Measurements from ENCODE around the gene NRXN3.
"Not testable (repeated sequence)": the region's sequence is repeated elsewhere in the genome, so short reads cannot be mapped to it uniquely, and the experiment has no call there.

The NRXN3 gene

DNA sequence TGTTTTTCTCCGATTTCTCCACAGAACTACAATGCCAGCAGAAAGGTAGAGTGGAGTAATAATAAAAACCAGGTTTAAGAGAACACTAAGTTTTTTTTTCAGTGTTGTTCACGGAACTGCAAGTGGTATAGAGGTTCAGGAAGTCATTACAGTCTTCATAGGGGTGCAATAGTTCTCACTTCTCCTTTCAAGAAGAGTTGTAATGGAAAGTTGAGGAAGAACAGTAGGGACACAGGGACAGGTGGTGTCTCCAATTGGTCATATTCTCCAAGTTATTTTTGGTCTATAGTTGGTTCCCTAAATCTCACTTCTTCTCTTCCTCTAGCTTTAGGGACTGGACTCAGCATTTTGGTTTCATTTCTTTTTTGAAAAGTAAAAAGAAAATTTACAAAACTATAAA is 894.0 kb downstream of the NRXN3 start:
- Histone ChIP-seq H3K27ac (no peak overlapping the region), H3K4me3 (no peak overlapping the region)

DNA sequence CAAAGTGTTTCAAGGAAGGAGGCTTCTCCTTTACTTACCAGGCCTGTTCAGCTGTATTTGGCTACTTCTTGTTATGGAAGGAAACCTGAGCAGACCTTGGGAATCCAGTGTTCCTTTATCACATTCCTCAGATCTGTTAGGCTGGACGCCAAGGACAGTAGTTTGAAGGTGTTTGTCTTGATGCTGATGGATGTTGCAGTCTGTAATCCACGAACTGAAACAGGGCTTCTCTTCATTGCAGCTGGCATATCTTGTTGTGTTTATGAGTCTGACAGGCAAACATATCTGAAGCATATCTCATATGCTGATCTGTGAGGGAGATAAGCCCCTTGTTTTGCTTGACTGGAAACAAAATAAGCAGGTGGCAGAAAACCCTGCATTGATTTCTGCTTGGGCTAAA is 904.3 kb downstream of the NRXN3 start:
- Histone ChIP-seq H3K4me3 (no peak overlapping the region), H3K27ac (no peak overlapping the region)

- H3K27ac ChIP-seq = peak overlapping the region in 2 of 21 experiments; percentile 14 to 75
- H3K4me3 ChIP-seq = no peak overlapping the region
Measured at GRCh38 chr14:79076428-79076827, 906.3 kb downstream of the NRXN3 start.

- H3K4me3 ChIP-seq = no peak overlapping the region
- H3K27ac ChIP-seq = no peak overlapping the region
Measured at GRCh38 chr14:79077096-79077495, 906.9 kb downstream of the NRXN3 start.

DNA sequence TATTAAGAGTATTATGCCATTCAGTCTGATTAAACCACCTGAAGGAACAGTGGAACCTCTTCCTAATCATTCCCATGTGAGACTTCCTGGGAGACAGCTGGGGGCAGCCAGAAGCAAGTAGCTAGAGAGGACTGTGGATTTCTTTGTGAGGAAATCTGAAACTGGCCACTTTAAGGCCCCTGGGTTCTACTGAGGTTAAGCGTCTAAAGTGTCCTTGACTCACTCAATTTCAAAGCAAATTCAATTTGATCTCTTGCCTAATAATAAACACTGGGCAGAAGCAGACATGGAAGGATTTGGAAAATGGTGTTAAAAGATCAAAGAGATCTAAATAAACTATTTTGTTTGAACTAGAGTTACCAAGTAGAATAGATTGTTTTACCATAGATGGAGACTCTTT is 909.9 kb downstream of the NRXN3 start:
- H3K27ac ChIP-seq = no peak overlapping the region
- H3K4me3 ChIP-seq = no peak overlapping the region

DNA sequence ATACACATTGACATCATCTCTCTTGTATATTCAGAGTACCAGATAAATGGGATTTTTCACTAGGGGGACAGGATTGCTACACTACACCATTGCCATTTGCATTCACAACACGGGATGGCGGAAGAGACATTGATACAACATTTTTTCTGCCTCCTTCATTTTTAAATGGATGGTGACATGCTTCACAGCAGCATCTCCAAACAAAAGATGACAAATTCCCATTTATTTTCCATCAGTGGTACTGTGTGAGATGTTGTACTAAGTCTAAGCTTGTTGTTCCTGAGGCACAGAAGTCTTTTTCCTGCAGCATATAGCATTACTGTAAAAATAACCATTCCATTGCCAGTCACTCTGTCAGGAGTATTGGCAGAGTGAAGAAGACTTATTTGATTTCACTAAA is 912.7 kb downstream of the NRXN3 start:
- no peak overlapping the region for H3K27ac ChIP-seq
- H3K4me3 ChIP-seq = no peak overlapping the region

- no peak overlapping the region for H3K27ac ChIP-seq
Measured at GRCh38 chr14:79083356-79083755, 913.2 kb downstream of the NRXN3 start.

DNA sequence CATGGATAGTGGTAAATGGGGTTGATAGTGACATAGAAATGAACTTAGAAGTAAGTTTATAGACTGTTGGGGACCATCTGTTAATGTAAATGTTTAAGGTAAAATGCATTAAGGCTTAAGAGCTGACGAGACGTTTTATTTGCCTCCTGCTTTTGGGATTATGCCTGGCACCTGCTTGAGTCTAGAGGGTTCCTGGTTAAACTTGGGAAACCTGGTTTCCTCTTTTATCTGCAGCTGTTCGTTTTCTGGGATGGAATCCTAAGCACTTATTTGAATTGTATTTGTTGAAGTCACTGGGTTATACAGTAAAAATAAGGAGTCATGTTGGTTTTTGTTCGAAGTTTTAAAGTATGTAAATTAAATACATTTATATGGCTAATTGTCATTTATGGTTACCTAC is 914.7 kb downstream of the NRXN3 start:
- H3K4me3 ChIP-seq = no peak overlapping the region
- no peak overlapping the region for H3K27ac ChIP-seq

More at GRCh38 chr14:79083356-79083755, 913.2 kb downstream of the NRXN3 start:
- no peak overlapping the region for H3K4me3 ChIP-seq

DNA sequence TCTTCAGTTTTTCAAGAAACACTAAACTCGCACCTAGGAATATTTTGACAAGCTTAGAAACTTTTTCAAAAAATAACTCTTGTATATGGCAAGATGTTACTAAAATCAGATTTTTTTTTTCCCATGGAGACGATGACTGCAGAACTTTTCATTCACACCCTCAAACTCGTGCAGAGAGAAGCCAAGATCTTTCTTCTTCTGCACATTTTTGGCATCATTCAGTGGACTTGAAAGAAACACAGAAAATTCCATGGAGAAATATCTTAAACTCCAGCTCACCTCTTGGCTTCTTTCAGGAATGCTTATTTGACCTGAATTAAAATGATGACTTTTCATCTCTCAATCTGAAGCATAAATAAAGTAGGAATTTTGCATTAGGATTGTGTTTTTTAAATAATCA is 919.4 kb downstream of the NRXN3 start:
- no peak overlapping the region for H3K4me3 ChIP-seq
- no peak overlapping the region for H3K27ac ChIP-seq

DNA sequence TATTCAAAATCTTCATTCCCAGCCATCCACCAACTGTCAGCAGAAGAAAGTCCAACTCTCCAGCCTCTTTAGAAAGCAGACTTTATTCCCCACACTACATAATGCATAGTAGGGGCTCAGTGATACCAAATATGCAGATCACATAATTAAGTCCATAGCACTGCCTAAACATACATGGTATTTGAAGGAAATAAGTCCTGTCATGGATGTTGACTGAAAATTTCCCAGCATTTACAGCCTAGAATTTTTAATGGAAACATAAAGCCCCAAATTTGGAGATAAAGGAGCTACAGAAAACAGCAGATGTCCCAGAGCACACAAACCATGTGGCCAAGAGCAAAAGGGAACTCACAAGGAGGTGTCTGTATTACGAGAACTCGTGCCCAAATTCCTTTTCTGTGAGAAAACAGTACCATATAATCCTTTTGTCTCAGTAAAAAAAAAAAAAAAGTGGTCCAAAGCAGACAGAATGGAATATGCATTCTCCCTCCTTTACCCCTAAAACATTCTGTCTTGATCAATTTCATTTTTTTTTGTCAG is 920.5 kb downstream of the NRXN3 start:
- Histone ChIP-seq H3K4me3 (no peak overlapping the region), H3K27ac (no peak overlapping the region)

- Histone ChIP-seq H3K27ac (no peak overlapping the region), H3K4me3 (no peak overlapping the region)
Measured at GRCh38 chr14:79091381-79091963, 921.3 kb downstream of the NRXN3 start.

DNA sequence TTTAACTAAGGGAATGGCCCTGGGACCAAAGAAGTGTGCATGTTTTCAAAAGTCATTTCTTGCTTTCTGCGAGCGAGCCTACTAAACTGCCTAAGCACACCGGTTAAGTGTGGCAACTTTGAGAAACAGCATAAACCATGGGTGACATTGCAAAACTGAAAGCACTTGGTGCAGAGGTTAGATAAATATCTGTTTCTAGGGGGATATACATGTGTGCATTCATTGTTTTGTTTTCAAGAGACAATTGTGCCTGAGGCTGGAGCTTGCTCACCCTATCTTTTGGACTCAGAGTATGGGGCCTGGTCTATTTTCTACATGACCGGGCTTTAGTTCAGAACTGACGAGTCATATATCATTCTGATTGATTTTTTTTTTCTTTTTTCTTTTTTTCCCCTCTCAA is 923.4 kb downstream of the NRXN3 start:
- no peak overlapping the region for H3K4me3 ChIP-seq

DNA sequence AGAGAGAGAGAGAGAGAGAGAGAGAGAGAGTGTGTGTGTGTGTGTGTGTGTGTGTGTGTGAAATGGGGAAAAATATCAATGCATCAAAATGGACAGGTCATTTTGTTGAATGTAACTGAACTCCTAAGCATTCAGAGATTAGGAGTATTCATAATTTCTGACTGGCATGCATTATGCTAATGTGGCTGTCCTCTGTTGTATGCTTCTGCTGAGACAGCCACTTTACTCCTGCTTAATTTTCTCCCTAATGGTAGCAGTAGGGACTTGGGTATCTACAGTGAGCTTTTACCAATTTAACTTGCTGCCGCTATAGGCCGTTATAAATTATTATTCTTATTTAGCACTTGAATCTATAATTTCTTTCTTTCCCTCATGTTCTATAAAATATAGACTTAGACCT is 924.8 kb downstream of the NRXN3 start:
- Histone ChIP-seq H3K4me3 (no peak overlapping the region), H3K27ac (no peak overlapping the region)

More for the DNA sequence above, 923.4 kb downstream of the NRXN3 start:
- H3K27ac ChIP-seq = no peak overlapping the region

- no peak overlapping the region for H3K27ac ChIP-seq
- no peak overlapping the region for H3K4me3 ChIP-seq
Measured at GRCh38 chr14:79096811-79097210, 926.6 kb downstream of the NRXN3 start.

- H3K4me3 ChIP-seq = no peak overlapping the region
Measured at GRCh38 chr14:79098324-79098723, 928.2 kb downstream of the NRXN3 start.

DNA sequence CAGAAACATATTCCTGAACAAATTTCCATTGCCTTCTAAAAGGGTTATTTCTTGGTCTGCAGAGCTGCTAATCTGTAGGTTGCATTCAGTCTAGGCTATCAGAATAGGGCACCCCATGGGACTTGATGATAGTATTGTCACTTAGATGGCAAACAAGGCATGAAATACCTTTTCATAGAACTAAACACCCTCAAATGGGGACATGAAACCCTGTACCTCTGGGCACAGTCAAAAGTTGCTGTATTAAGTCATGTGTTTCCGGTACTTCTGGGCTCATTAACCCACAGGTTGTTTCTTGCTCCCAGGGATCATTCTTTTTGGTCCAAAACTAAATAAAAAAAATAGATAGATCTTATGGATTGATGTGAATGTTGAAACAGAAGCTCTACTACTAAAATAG is 930.4 kb downstream of the NRXN3 start:
- H3K4me3 ChIP-seq = no peak overlapping the region
- H3K27ac ChIP-seq = no peak overlapping the region

More at GRCh38 chr14:79098324-79098723, 928.2 kb downstream of the NRXN3 start:
- H3K27ac ChIP-seq = no peak overlapping the region

DNA sequence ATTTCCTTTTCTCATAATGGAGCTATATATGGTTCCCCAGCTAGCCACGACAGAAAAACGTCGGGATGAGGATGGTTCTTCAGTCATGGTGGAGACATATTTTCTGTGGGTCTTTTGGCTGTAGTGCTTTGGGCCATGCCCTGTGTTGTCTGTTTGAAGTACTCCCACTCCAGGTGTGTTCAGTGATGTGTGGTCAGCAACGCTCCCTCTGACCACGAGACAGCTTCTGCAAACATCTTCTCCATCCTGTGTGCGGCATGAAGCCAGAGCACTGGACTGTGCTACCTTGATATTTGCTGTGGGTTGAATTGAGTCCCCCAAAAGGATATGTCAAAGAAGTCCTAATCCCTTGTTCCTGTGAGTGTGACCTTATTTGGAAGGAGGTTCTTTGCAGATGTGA is 931.2 kb downstream of the NRXN3 start:
- Histone ChIP-seq H3K4me3 (no peak overlapping the region), H3K27ac (no peak overlapping the region)

- Histone ChIP-seq H3K27ac (no peak overlapping the region), H3K4me3 (no peak overlapping the region)
Measured at GRCh38 chr14:79103764-79104163, 933.6 kb downstream of the NRXN3 start.

- H3K27ac ChIP-seq, H3K4me3 ChIP-seq: not testable (repeated sequence)
Measured at GRCh38 chr14:79110564-79110963, 940.4 kb downstream of the NRXN3 start.

DNA sequence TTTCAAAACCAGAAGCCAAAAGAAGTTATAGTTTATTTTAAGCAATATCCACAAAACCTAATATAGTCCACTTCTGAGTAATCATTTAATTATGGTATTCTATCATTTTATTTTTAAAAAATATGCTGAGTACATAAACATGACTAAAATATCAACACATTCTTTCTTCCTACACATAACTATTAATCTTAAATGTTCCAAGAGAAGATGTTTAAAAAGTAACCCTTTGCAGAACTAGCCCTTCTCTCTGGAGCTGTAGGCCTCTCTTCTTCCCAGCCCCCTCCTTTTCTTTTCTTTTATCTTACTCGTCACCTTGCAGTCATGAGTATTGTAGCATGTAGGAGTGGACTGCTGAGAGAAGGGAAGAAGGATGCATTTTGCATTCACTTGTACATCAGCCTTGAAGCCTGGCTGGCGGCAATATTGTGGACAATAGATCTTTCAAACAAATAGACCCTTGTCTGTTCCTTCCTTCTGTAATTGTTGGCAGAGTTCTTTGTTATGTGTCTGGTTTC is 941.9 kb downstream of the NRXN3 start:
- Histone ChIP-seq H3K27ac (no peak overlapping the region), H3K4me3 (no peak overlapping the region)

DNA sequence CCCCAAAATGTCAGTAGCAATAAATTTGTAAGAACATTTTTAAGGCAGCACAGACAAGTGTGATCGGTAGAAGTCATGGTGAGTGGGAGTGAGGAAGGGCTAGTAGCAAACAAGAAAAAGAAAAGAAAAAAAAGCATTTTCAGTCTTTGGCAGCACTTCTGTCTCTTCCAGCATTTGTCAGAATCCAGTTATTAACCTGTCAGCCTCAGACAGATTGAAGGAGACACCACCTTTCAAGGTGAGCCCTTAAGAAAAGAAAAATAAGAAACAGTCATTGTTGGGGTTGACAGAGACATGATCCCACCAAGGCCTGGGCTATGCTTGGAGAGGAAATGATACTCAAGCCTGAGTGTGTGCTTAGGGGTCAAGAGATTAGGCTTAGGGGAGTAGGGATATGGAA is 947.4 kb downstream of the NRXN3 start:
- Histone ChIP-seq H3K27ac (no peak overlapping the region), H3K4me3 (no peak overlapping the region)

DNA sequence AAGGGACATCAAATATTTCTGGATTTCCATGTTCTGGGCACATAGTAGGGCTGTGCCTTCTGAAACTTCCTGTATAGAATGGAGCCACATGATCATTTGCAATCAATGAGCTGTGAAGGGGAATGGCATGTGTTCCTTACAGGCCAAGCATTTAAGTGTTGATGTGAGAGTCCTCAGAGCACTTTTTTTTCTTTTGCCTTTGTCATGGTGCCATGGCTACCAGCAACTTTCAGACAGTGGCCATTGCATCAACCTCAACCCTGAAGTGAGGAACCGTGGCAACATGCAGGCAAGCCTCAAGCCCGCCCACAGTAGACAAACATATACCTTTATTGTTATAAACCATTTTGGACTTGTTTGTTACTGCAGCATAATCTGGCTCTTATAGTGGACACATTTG is 948.1 kb downstream of the NRXN3 start:
- Histone ChIP-seq H3K4me3 (no peak overlapping the region), H3K27ac (no peak overlapping the region)
